Progenitor cell of endocrine pancreas (in vitro differentiated cells): ENCODE measurements around the gene MSI2. TPM values are rescaled to one million over a fixed set of nuclear protein-coding genes. Genes with fewer than 3 reads are reported as not detected.

Experiments used
- DNase-seq: peaks from one replicate; pipeline ENCODE4 v3.0.0; 2021; ENCODE audit warnings: low spot score; ENCODE audit not compliant: unreplicated experiment
- H3K27ac Mint-ChIP-seq: 2 replicates; pipeline ENCODE4 v1.8.0; 2021; ENCODE audit warnings: mild to moderate bottlenecking, moderate library complexity, mixed read lengths
- H3K27me3 Mint-ChIP-seq: 2 replicates; pipeline ENCODE4 v1.8.0; 2021; ENCODE audit warnings: mixed read lengths
- H3K36me3 Mint-ChIP-seq: 2 replicates; pipeline ENCODE4 v1.8.0; 2022; ENCODE audit warnings: mixed read lengths; ENCODE audit not compliant: insufficient read depth
- H3K4me1 Mint-ChIP-seq: 2 replicates; pipeline ENCODE4 v1.8.0; 2021; ENCODE audit warnings: low read depth, mixed read lengths
- H3K4me3 Mint-ChIP-seq: 2 replicates; pipeline ENCODE4 v1.8.0; 2021; ENCODE audit warnings: low read depth, mild to moderate bottlenecking, moderate library complexity, mixed read lengths
- H3K9me3 Mint-ChIP-seq: 2 replicates; pipeline ENCODE4 v1.8.0; 2021; ENCODE audit warnings: low read depth, mixed read lengths
- CTCF ChIP-seq: fragments of 200-600 bp; sonication (generic); IDR thresholded peaks from one replicate; pipeline ENCODE4 v1.5.0; 2021; ENCODE audit warnings: antibody characterized with exemption, mild to moderate bottlenecking; ENCODE audit not compliant: unreplicated experiment
- total RNA-seq: library from RNA; stranded (reverse); gene quantifications from 2 replicates; pipeline ENCODE4 v1.2.1, GENCODE V29; 2021

Gene MSI2
- total RNA-seq, 1 donor from 2014 or later: 164 TPM

- H3K4me1 Mint-ChIP-seq: peaks cover 26% of the 10 kb centered on the region
- no peak overlapping the region for H3K27ac Mint-ChIP-seq
- peaks cover 4% of the 10 kb centered on the region for H3K36me3 Mint-ChIP-seq
- DNase-seq: no peak
- no peaks in the 10 kb centered on the region for H3K27me3 Mint-ChIP-seq
- H3K9me3 Mint-ChIP-seq: no peaks in the 10 kb centered on the region
- TF ChIP-seq CTCF: no peak
- no peak overlapping the region for H3K4me3 Mint-ChIP-seq
Observed at GRCh38 chr17:57470906-57471305, 214.6 kb downstream of the MSI2 start.

GRCh38 chr17:57471868-57472368 lies 215.6 kb downstream of the MSI2 start:
- Mint-ChIP-seq H3K9me3 (no peaks in the 10 kb centered on the region), H3K4me1 (peaks cover 20% of the 10 kb centered on the region), H3K27me3 (no peaks in the 10 kb centered on the region), H3K27ac (no peak overlapping the region), H3K36me3 (peaks cover 4% of the 10 kb centered on the region), H3K4me3 (no peak overlapping the region)
- DNase-seq: no peak
- TF ChIP-seq CTCF: no peak

- H3K4me3 Mint-ChIP-seq: no peak overlapping the region
Observed at GRCh38 chr17:57475796-57476195, 219.5 kb downstream of the MSI2 start.

GRCh38 chr17:57477522-57478362 lies 221.4 kb downstream of the MSI2 start:
- Mint-ChIP-seq H3K9me3 (no peaks in the 10 kb centered on the region), H3K27ac (peak overlapping the region; percentile 41), H3K4me3 (no peak overlapping the region), H3K4me1 (peaks cover 13% of the 10 kb centered on the region), H3K36me3 (peaks cover 2% of the 10 kb centered on the region), H3K27me3 (no peaks in the 10 kb centered on the region)
- no peak for TF ChIP-seq CTCF
- DNase-seq: no peak

More at GRCh38 chr17:57475796-57476195, 219.5 kb downstream of the MSI2 start:
- H3K27me3 Mint-ChIP-seq: no peaks in the 10 kb centered on the region
- TF ChIP-seq CTCF: no peak
- peaks cover 13% of the 10 kb centered on the region for H3K4me1 Mint-ChIP-seq
- no peak for DNase-seq
- no peak overlapping the region for H3K27ac Mint-ChIP-seq
- peaks cover 1% of the 10 kb centered on the region for H3K36me3 Mint-ChIP-seq
- H3K9me3 Mint-ChIP-seq: no peaks in the 10 kb centered on the region

- H3K9me3 Mint-ChIP-seq: no peaks in the 10 kb centered on the region
- no peak overlapping the region for H3K4me3 Mint-ChIP-seq
- peaks cover 13% of the 10 kb centered on the region for H3K4me1 Mint-ChIP-seq
- H3K36me3 Mint-ChIP-seq: peaks cover 2% of the 10 kb centered on the region
- DNase-seq: no peak
- H3K27ac Mint-ChIP-seq: no peak overlapping the region
- no peaks in the 10 kb centered on the region for H3K27me3 Mint-ChIP-seq
- TF ChIP-seq CTCF: no peak
Observed at GRCh38 chr17:57478478-57479250, 222.3 kb downstream of the MSI2 start.
